Measurements from ENCODE around the gene SLC6A12. TPM values are rescaled to one million over a fixed set of nuclear protein-coding genes. Genes with fewer than 3 reads are reported as not detected.

SLC6A12 gene
- total RNA-seq, 6 donors from 2014 or later = 2.4 to 11.2 (median 7.0) TPM

- no peak for DNase-seq
- Histone ChIP-seq H3K4me3 (no peak overlapping the region), H3K9me3 (no peaks in the 10 kb centered on the region), H3K36me3 (no peaks in the 10 kb centered on the region), H3K4me1 (peaks cover 6 to 26% (median 8%) of the 10 kb centered on the region in 4 donors), H3K27me3 (no peaks in the 10 kb centered on the region), H3K27ac (no peak overlapping the region)
- WGBS, 2 donors = 55 to 62% methylated on average over 11 to 13 of the region's 13 CpGs
- TF ChIP-seq POLR2AphosphoS5 (IDR thresholded peaks at IDR 0.05) = no peak
- no peak for TF ChIP-seq CTCF (IDR thresholded peaks at IDR 0.05)
- no peak for TF ChIP-seq EP300 (IDR thresholded peaks at IDR 0.05)
- TF ChIP-seq POLR2A (IDR thresholded peaks at IDR 0.05) = no peak
- no peak for ATAC-seq (ENCODE audit: low FRiP score in 2 of 2)
Observed at GRCh38 chr12:184811-185575, 29.0 kb downstream of the SLC6A12 start.

- Histone ChIP-seq H3K27me3 (no peaks in the 10 kb centered on the region), H3K4me1 (peaks cover 0 to 15% (median 2%) of the 10 kb centered on the region in 4 donors), H3K27ac (no peak overlapping the region), H3K4me3 (peak overlapping the region in 1 of 4 donors; percentile 19), H3K9me3 (no peaks in the 10 kb centered on the region), H3K36me3 (no peaks in the 10 kb centered on the region)
- WGBS, 2 donors = 71% methylated on average over 10 of the region's 10 CpGs; no CpG with 5 or more reads in 1 of the 2 donors
- DNase-seq (no peak), ATAC-seq (ENCODE audit: low FRiP score in 2 of 2) (no peak)
- TF ChIP-seq CTCF (IDR thresholded peaks at IDR 0.05) (no peak), EP300 (IDR thresholded peaks at IDR 0.05) (peak in 1 of 4 donors; percentile 69), POLR2AphosphoS5 (IDR thresholded peaks at IDR 0.05) (peak; percentile 7 to 60), POLR2A (IDR thresholded peaks at IDR 0.05) (no peak)
Observed at GRCh38 chr12:182381-182892, 31.5 kb downstream of the SLC6A12 start.

GRCh38 chr12:181921-182320 is 32.0 kb downstream of the SLC6A12 start:
- WGBS, 2 donors = 68 to 91% methylated on average over 8 to 17 of the region's 17 CpGs
- Histone ChIP-seq H3K36me3 (no peaks in the 10 kb centered on the region), H3K4me3 (peak overlapping the region in 3 of 4 donors; percentile 1 to 19 (median 3)), H3K9me3 (no peaks in the 10 kb centered on the region), H3K27ac (peak overlapping the region in 1 of 4 donors; percentile 21), H3K4me1 (peaks cover 0 to 15% (median 2%) of the 10 kb centered on the region in 4 donors), H3K27me3 (no peaks in the 10 kb centered on the region)
- ATAC-seq (ENCODE audit: low FRiP score in 2 of 2) (no peak), DNase-seq (no peak)
- no peak for TF ChIP-seq CTCF (IDR thresholded peaks at IDR 0.05)
- TF ChIP-seq EP300 (IDR thresholded peaks at IDR 0.05) = no peak
- TF ChIP-seq POLR2AphosphoS5 (IDR thresholded peaks at IDR 0.05) = no peak
- no peak for TF ChIP-seq POLR2A (IDR thresholded peaks at IDR 0.05)

GRCh38 chr12:180445-180844 is 33.5 kb downstream of the SLC6A12 start:
- ATAC-seq (ENCODE audit: low FRiP score in 2 of 2) (peak in 1 of 2 donors; percentile 69), DNase-seq (peak in 1 of 2 donors; percentile 66)
- Histone ChIP-seq H3K4me3 (peak overlapping the region in 1 of 4 donors; percentile 19), H3K27ac (peak overlapping the region in 1 of 4 donors; percentile 40), H3K9me3 (no peaks in the 10 kb centered on the region), H3K36me3 (no peaks in the 10 kb centered on the region), H3K4me1 (peaks cover 0 to 15% (median 2%) of the 10 kb centered on the region in 4 donors), H3K27me3 (no peaks in the 10 kb centered on the region)
- TF ChIP-seq POLR2A (IDR thresholded peaks at IDR 0.05) (peak in 1 of 4 donors; percentile 28), EP300 (IDR thresholded peaks at IDR 0.05) (no peak), POLR2AphosphoS5 (IDR thresholded peaks at IDR 0.05) (peak in 1 of 2 donors; percentile 20), CTCF (IDR thresholded peaks at IDR 0.05) (no peak)
- WGBS, 2 donors = 37 to 42% methylated on average over 6 to 8 of the region's 8 CpGs
